ENCODE data around the gene SPEF1.

DNA sequence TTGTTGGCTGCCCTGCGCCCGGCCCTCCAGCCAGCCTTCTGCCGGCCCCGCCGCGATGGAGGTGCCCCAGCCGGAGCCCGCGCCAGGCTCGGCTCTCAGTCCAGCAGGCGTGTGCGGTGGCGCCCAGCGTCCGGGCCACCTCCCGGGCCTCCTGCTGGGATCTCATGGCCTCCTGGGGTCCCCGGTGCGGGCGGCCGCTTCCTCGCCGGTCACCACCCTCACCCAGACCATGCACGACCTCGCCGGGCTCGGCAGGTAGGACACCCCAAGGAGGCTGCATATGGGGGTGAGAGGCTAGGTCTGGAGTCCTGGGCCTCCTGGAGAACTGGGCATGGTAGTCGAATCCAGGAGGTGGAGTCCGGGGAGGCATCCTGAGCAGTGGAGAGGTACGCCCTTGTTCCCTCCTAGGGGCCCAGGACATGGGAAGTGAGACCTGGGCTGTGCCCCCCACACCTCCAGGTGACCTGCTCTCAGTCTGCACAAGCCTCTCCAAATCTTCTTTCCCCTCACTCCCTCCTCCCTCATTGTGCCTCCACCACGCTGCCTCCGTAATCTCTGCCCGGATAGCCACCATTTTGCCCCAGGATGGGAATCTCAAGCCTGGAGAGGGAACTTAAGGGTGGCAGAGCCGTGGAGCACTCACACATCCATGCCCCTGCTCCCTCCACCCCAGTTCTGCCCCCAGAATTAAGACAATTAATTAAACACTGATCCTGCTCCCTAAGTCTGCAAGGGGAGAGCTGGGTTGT is 15.4 kb upstream of the SPEF1 start:
- TF ChIP-seq, protein P1, sequence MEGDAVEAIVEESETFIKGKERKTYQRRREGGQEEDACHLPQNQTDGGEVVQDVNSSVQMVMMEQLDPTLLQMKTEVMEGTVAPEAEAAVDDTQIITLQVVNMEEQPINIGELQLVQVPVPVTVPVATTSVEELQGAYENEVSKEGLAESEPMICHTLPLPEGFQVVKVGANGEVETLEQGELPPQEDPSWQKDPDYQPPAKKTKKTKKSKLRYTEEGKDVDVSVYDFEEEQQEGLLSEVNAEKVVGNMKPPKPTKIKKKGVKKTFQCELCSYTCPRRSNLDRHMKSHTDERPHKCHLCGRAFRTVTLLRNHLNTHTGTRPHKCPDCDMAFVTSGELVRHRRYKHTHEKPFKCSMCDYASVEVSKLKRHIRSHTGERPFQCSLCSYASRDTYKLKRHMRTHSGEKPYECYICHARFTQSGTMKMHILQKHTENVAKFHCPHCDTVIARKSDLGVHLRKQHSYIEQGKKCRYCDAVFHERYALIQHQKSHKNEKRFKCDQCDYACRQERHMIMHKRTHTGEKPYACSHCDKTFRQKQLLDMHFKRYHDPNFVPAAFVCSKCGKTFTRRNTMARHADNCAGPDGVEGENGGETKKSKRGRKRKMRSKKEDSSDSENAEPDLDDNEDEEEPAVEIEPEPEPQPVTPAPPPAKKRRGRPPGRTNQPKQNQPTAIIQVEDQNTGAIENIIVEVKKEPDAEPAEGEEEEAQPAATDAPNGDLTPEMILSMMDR (conservative IDR thresholded peaks at IDR 0.05): no peak
- peak; percentile 36; the same call in 1 of the 2 replicates for TF ChIP-seq ZFX (IDR thresholded peaks at IDR 0.05)
